DOHH2 (cell line): ENCODE measurements around the gene CCL16.

Experiments
- H3F3A ChIP-seq: fragments of 200-600 bp; sonication (generic), shearing (Covaris generic); 2 replicates; pipeline ENCODE4 v1.6.0; 2016; ENCODE audit warnings: antibody characterized with exemption, mild to moderate bottlenecking; ENCODE audit not compliant: control insufficient read depth, insufficient read depth
- H3K27ac ChIP-seq: fragments of 200-600 bp; sonication (generic); 2 replicates; pipeline ENCODE4 v1.5.1; 2014; ENCODE audit warnings: low read depth, mild to moderate bottlenecking, low read length, moderate library complexity
- H3K27me3 ChIP-seq: fragments of 200-600 bp; sonication (generic); 2 replicates; pipeline ENCODE4 v1.6.1; 2014; ENCODE audit warnings: mild to moderate bottlenecking, low read length, mixed read lengths; ENCODE audit not compliant: control insufficient read depth
- H3K36me3 ChIP-seq: fragments of 200-600 bp; sonication (generic); 2 replicates; pipeline ENCODE4 v1.6.1; 2014; ENCODE audit warnings: mild to moderate bottlenecking, low read length, moderate library complexity, mixed read lengths; ENCODE audit not compliant: control insufficient read depth
- H3K4me1 ChIP-seq: fragments of 200-600 bp; sonication (generic); 2 replicates; pipeline ENCODE4 v1.6.1; 2014; ENCODE audit warnings: mild to moderate bottlenecking, low read length, mixed read lengths; ENCODE audit not compliant: control insufficient read depth
- H3K4me2 ChIP-seq: fragments of 200-600 bp; sonication (generic); 2 replicates; pipeline ENCODE4 v1.6.0; 2014; ENCODE audit warnings: mild to moderate bottlenecking, low read length, moderate library complexity
- H3K4me3 ChIP-seq: fragments of 200-600 bp; sonication (generic); 2 replicates; pipeline ENCODE4 v1.5.1; 2014; ENCODE audit warnings: mild to moderate bottlenecking, low read length, mixed read lengths
- H3K79me2 ChIP-seq: fragments of 200-600 bp; sonication (generic); 2 replicates; pipeline ENCODE4 v1.6.1; 2014; ENCODE audit warnings: mild to moderate bottlenecking, low read length, mixed read lengths; ENCODE audit not compliant: control insufficient read depth
- H3K9me2 ChIP-seq: fragments of 200-600 bp; sonication (generic); replicated peaks from 2 replicates; pipeline ENCODE4 v1.6.1; 2014; ENCODE audit warnings: mild to moderate bottlenecking, low read length, mixed read lengths; ENCODE audit not compliant: control insufficient read depth
- H3K9me3 ChIP-seq: fragments of 200-600 bp; sonication (generic); 2 replicates; pipeline ENCODE4 v1.6.1; 2014; ENCODE audit warnings: antibody characterized with exemption, low read length, mixed read lengths; ENCODE audit not compliant: control insufficient read depth, insufficient read depth
- H4K20me1 ChIP-seq: fragments of 200-600 bp; sonication (generic); 2 replicates; pipeline ENCODE4 v1.6.0; 2014; ENCODE audit warnings: low read depth, mild to moderate bottlenecking, antibody characterized with exemption, low read length, moderate library complexity; ENCODE audit not compliant: control insufficient read depth, insufficient read depth
- CTCF ChIP-seq: fragments of 200-600 bp; sonication (generic); IDR thresholded peaks from one replicate; pipeline ENCODE4 v1.5.1; 2014; ENCODE audit warnings: antibody characterized with exemption, mild to moderate bottlenecking, low read depth, low read length; ENCODE audit not compliant: poor library complexity, severe bottlenecking
- EZH2phosphoT487 ChIP-seq: fragments of 200-600 bp; sonication (generic); IDR thresholded peaks from 2 replicates; pipeline ENCODE4 v1.6.1; 2017; ENCODE audit warnings: borderline replicate concordance, mild to moderate bottlenecking, antibody characterized with exemption, low read length, moderate library complexity, mixed read lengths

The CCL16 gene

GRCh38 chr17:36008998-36009665 lies 27.8 kb upstream of the CCL16 start:
- H3F3A ChIP-seq = no peaks in the 10 kb centered on the region
- H3K27ac ChIP-seq = no peak overlapping the region
- H3K4me1 ChIP-seq = no peaks in the 10 kb centered on the region
- TF ChIP-seq EZH2phosphoT487 (no peak), CTCF (peak; percentile 68)
- no peaks in the 10 kb centered on the region for H4K20me1 ChIP-seq
- peaks cover 6% of the 10 kb centered on the region; the same call in 1 of the 2 replicates for H3K27me3 ChIP-seq
- H3K79me2 ChIP-seq = no peaks in the 10 kb centered on the region
- H3K9me2 ChIP-seq = no peaks in the 10 kb centered on the region
- H3K9me3 ChIP-seq = peaks cover 11% of the 10 kb centered on the region; the same call in 1 of the 2 replicates
- no peaks in the 10 kb centered on the region for H3K36me3 ChIP-seq
- H3K4me3 ChIP-seq = no peak overlapping the region
- H3K4me2 ChIP-seq = no peak overlapping the region

- H3F3A ChIP-seq = no peaks in the 10 kb centered on the region
- H3K4me3 ChIP-seq = no peak overlapping the region
- H3K9me3 ChIP-seq = peaks cover 7% of the 10 kb centered on the region; the same call in 1 of the 2 replicates
- H3K79me2 ChIP-seq = no peaks in the 10 kb centered on the region
- H3K36me3 ChIP-seq = no peaks in the 10 kb centered on the region
- H3K4me1 ChIP-seq = no peaks in the 10 kb centered on the region
- no peaks in the 10 kb centered on the region for H4K20me1 ChIP-seq
- no peak overlapping the region for H3K4me2 ChIP-seq
- H3K9me2 ChIP-seq = no peaks in the 10 kb centered on the region
- peaks cover 37% of the 10 kb centered on the region for H3K27me3 ChIP-seq
- H3K27ac ChIP-seq = no peak overlapping the region
- TF ChIP-seq EZH2phosphoT487 (no peak), CTCF (no peak)
Observed at GRCh38 chr17:36004594-36005108, 23.4 kb upstream of the CCL16 start.

- Histone ChIP-seq H3K27me3 (peaks cover 41% of the 10 kb centered on the region), H3K79me2 (no peaks in the 10 kb centered on the region), H3K27ac (no peak overlapping the region), H3K4me3 (no peak overlapping the region), H3K9me2 (no peaks in the 10 kb centered on the region), H3K9me3 (no peaks in the 10 kb centered on the region), H3K4me2 (no peak overlapping the region), H3K4me1 (no peaks in the 10 kb centered on the region), H3F3A (no peaks in the 10 kb centered on the region), H4K20me1 (no peaks in the 10 kb centered on the region), H3K36me3 (no peaks in the 10 kb centered on the region)
- TF ChIP-seq EZH2phosphoT487 (no peak), CTCF (no peak)
Observed at GRCh38 chr17:36002631-36003030, 21.3 kb upstream of the CCL16 start.
